Measurements from ENCODE around the gene NUP43. TPM values are rescaled to one million over a fixed set of nuclear protein-coding genes. Genes with fewer than 3 reads are reported as not detected.
"Not testable (repeated sequence)": the region's sequence is repeated elsewhere in the genome, so short reads cannot be mapped to it uniquely, and the experiment has no call there.

Gene NUP43
- total RNA-seq, 1 donor from 2014 or later: 30.1 TPM

DNA sequence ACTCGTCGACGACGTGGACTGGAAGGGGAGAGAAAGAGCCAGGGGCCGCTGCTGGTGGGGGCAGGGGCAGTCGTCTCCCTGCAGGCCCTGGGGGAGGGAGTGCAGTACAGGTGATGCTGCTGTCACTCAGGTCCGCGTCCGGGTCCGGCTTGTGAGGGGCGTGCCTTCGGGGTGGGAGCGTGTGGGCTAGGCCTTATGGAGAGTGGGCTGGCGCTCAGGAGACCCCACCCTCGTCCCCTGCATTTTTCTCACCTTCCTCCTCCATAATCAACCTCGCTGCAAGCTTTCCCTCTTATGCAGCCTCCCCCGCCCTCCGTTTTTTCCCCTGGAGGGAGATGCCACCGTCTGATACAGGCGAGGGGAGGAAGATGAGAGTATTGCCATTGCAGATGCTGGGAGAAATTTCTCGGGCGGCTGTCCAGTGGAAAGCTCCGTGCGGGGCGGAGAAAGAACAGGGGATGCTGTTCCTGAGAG is 3.8 kb upstream of the NUP43 start:
- DNase-seq (peak; percentile 57), ATAC-seq (peak; percentile 27)
- intact Hi-C loops (cut with micrococcal nuclease): no loop called here

DNA sequence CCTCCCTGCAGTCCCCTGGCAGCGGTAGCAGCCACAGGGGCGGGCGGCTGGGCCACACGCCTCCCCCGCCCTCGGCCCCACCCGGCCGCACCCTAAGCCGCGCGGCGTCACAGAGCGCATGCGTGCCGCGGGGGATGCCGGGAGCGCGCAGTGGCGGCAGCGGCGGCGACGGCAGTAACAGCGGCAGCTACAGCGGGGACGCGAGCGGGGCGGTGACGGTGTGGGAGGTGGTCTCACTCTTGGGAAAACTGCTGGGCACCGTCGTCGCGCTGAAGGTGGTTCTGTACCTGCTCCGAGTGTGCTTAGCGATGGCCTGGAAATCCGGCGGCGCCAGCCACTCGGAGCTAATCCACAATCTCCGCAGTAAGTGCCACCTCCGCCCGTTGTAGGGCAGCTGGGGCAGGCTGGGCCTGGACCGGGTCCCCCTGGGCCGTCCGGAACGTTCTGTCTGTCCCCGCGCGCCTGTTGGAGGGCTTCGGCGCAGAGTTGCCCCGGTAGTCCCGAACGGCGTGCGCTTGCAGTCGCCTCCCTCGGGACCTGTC is 3.3 kb upstream of the NUP43 start, which contains the start of gene PCMT1:
TSS of gene PCMT1 (plus strand) at position 148 of the 542 bp plus-strand sequence. CDS start at position 309, 161 bp downstream.
- intact Hi-C loops (cut with micrococcal nuclease): no loop called here
- DNase-seq (peak; percentile 96), ATAC-seq (peak; percentile 98)

DNA sequence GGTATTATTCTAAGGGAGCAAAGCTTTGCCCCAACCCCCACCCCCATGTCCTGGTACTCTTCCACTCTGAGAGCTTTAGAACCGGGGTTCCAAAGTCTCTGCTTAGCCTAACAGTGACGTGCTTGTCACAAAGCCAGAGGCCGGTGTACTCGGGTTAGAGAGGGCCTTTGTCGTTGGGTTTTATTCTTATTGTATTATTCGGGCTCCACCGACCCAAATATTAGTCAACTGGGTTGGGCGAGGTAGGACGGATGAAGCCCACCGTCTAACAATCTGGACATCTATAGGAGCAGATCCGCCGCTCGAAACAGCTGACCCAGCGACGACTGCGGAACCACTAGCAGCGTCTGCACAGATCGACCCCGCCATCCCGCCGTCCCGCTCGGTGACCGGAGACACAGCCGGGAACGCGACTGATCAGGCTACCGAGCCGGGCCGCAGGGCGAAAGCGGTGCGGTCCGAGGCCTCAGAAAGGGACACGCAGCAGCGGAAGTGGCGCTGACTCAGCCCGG is 2.8 kb upstream of the NUP43 start:
- peak; percentile 26 for ATAC-seq

DNA sequence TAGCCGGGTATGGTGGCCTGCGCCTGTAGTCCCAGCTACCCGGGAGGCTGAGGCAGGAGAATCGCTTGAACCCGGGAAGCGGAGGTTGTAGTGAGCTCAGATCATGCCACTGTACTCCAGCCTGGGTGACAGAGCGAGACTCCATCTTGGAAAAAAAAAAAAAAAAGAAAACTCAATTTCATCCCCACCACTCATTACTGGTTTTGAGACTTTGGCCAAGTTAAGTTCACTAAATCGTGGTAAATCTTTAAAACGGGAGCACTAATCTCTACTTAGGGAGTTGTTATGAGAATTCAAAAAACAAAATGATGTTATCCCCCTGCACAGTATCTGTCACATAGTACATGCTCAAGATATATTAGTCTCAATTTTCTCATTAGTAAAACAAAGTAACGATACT is 1.1 kb downstream of the NUP43 start:
- intact Hi-C loops (cut with micrococcal nuclease); ATAC-seq; DNase-seq: not testable (repeated sequence)

More for the DNA sequence above, 2.8 kb upstream of the NUP43 start:
- intact Hi-C loops (cut with micrococcal nuclease); DNase-seq: not testable (repeated sequence)

DNA sequence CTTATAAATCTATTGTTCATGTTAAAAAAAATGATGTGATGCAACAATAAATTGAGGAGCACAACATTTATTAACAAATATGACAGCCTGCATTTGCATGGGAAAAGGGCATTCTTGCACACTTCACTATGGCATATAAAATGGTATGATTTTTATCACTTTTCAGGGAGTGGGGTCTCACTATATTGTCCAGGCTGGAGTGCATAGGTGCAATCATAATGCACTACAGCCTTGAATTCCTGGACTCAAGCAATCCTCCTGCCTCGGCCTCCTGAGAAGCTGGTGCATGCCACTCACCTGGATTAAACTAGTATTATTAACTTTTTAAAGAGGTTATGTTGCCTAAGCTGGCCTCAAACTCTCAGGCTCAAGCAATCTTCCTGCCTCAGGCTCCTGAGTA is 11.4 kb downstream of the NUP43 start:
- intact Hi-C loops (cut with micrococcal nuclease): no loop called here
- ATAC-seq: no peak
- no peak for DNase-seq

DNA sequence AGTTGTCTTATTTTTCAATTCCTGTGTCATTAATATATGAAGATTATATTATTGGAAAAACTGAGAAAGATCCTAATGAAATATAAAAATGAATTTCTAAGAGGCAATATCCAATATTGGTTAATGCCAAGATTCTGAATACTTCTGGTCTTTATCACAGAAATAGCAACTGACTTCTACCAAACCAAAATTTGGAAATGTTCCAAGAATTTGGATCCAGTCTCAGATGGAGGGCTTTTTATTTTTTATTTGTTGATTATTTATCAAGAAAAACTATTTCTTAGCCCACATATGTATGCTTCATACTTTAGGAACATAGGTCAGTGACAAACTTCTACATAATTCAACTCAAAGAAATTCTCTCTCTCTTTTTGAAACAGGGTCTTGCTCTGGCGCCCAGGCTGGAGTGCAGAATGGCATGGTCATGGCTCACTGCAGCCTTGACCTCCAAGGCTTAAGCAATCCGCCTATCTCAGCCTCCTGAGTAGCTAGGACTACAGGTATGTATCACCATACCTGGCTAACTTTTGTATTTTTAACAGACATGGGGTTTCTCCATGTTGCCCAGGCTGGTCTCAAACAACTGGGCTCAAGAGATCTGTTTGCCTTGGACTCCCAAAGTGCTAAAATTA is 13.1 kb downstream of the NUP43 start:
- DNase-seq: no peak
- intact Hi-C loops (cut with micrococcal nuclease): no loop called here
- no peak for ATAC-seq

- intact Hi-C loops (cut with micrococcal nuclease): no loop called here
- ATAC-seq (no peak), DNase-seq (no peak)
Measured at GRCh38 chr6:149729824-149730223, 16.5 kb downstream of the NUP43 start.

GRCh38 chr6:149728499-149729234 is 17.7 kb downstream of the NUP43 start:
- DNase-seq (no peak), ATAC-seq (no peak)
- intact Hi-C loops (cut with micrococcal nuclease): no loop called here

DNA sequence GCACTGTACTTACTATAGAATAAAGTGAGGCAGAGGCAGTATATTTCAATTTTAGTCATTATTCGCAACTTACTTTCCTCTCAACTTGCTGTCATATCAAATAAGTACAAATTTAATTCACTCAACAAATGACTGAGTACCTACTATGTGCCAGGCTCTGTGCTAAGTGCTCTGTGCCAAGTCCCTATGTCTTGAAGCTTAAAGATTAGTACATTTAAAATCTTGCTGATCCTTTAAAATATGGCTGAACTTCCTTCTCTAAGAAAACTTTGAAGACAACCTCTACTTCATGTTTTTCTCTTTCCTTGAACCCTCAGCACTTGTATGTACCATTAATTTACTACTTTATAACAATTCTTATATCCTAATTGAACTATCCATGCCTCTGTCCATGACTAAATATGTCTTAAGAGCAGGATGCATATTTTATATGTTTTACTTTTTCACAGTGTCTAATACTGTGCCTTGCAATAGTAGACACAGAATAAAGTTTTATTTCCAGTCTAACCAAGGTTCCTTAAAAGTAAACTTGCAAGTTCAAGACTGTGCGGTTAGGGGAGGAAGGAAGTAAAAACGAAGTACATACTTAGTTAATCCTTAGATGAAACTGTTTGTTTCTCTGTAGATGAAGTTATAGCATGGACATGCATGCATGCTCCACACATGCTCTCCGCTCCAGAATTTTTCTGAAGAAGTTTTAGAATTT is 18.4 kb downstream of the NUP43 start:
- intact Hi-C loops (cut with micrococcal nuclease): no loop called here
- no peak for DNase-seq
- peak; percentile 32 for ATAC-seq

DNA sequence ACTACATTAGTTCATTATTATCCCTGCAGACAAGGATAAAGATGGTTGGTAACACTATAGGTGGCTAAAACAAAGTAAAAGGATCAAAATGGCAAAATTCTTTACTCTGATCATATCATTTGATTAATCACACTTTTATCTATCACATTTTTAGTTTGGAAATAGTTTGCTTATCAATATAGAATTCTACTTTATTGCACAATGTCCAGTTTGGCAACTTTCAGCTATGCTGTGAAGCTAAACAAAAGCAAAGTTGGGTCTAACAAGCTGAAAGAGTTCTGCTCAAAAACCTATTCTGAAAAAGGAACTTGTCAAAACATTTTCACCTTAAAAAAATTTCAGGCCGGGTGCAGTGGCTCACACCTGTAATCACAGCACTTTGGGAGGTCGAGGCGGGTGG is 20.5 kb downstream of the NUP43 start:
- intact Hi-C loops (cut with micrococcal nuclease): no loop called here

DNA sequence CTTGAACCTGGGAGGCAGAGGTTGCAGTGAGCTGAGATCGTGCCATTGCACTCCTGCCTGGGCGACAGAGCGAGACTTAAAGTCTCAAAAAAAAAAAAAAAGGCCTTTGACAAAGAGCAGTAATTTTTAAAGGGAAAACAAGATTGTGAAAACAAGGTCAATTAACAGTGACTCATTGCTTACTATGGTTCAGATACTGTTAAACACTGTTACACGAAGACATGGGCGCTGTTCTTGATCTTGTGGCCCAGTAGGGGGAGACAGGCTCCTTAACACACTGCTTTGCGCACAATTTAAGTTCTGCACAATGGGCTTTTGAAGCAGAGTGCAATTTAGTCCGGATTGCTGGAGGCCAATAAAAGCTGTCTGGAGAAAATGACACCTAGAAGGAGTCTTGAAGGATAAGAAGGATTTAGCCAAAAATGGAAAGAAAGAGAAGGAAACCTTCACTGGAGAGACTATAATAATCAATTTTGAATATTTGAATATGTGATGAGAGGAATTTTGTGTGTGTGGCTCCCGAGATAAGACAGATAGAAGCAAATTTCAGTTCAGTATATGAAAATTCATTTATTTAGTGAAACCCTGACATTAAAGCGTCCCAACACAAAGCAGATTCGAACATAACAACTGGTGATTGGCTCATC is 22.4 kb downstream of the NUP43 start:
- intact Hi-C loops (cut with micrococcal nuclease): no loop called here
- DNase-seq: no peak
- ATAC-seq: peak; percentile 87

More for the DNA sequence above, 20.5 kb downstream of the NUP43 start:
- ATAC-seq (no peak), DNase-seq (no peak)

- DNase-seq: no peak
- no peak for ATAC-seq
- intact Hi-C loops (cut with micrococcal nuclease): no loop called here
Measured at GRCh38 chr6:149723262-149723661, 23.1 kb downstream of the NUP43 start.

GRCh38 chr6:149719531-149719930 is 26.8 kb downstream of the NUP43 start:
- DNase-seq: no peak
- ATAC-seq: no peak
- intact Hi-C loops (cut with micrococcal nuclease): no loop called here

GRCh38 chr6:149717588-149718458 is 28.5 kb downstream of the NUP43 start, which contains the start of gene LATS1:
TSS of gene LATS1 (minus strand) at chr6:149718101. CDS start at chr6:149702126, 15,975 bp downstream.
- peak; percentile 95 for DNase-seq
- ATAC-seq: peak; percentile 94

DNA sequence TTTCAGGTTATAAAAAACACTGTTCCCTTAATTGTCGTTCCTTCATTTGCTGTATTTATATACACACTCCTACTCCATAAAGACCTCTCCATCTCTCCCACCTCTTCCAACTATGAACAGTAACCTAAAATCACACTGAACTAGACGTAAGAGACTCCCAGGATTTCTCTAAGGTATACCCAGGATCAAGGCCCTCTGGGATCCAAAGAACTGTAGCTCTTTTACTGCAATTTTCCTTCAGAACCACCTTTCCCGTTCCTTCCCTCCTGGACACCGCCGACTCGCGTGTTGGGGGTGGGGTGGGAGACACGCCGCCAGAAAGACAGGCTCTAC is 29.1 kb downstream of the NUP43 start:
- intact Hi-C loops (cut with micrococcal nuclease): no loop called here
- ATAC-seq: peak; percentile 1
- DNase-seq: no peak

More at GRCh38 chr6:149717588-149718458, 28.5 kb downstream of the NUP43 start, which contains the start of gene LATS1:
- intact Hi-C loops (cut with micrococcal nuclease): no loop called here

DNA sequence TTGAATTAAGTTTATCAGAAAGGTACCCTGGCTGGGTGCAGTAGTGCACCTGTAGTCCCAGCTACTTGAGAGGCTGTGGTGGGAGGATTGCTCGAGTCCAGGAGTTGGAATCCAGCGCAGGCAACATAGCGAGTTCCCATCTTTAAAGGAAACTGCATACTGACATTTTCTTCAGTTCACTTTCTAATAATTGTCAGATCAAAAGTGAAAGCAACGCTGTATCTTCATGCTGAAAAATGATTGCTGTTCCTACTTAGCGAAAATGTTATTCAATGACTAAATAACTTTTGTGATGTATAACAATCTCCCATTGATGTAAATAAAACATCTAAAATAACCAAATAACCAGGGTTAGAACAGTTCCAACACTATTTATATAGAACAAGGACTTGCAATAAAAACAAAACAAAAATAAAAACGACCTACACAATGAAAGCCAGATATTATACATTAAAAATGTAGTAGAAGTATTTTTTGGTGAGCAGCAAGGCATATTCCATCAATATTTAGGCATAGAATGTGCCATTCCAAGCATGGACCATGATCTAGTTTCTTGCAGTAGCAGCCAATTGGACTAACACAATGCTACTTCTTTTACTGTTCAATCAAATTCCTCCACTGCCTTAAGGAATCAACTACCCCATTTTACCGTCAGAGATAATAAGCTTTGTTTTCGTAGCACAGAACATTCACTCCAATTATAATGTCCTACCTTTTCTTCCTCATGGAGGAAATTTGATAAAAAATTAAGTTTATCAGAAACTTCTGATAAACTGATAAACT is 30.0 kb downstream of the NUP43 start:
- intact Hi-C loops (cut with micrococcal nuclease): no loop called here
- DNase-seq (no peak), ATAC-seq (no peak)

- no peak for ATAC-seq
- intact Hi-C loops (cut with micrococcal nuclease): no loop called here
Measured at GRCh38 chr6:149714442-149714841, 31.9 kb downstream of the NUP43 start.

More at GRCh38 chr6:149714442-149714841, 31.9 kb downstream of the NUP43 start:
- DNase-seq: no peak

Measured in left ventricle myocardium superior (tissue), 1 donor.